Adipocyte (in vitro differentiated cells): ENCODE results near the gene FGF16.
"Not testable (repeated sequence)": the region's sequence is repeated elsewhere in the genome, so short reads cannot be mapped to it uniquely, and the experiment has no call there.

ENCODE experiments used
- DNase-seq: peaks from one replicate; pipeline ENCODE4 v3.0.0-alpha.2; 2015; ENCODE audit warnings: low read depth
- H3K27me3 ChIP-seq: replicated peaks from 2 replicates; pipeline ENCODE4 v1.7.0; 2013; ENCODE audit warnings: mild to moderate bottlenecking, low read length, moderate library complexity; ENCODE audit not compliant: control insufficient read depth, insufficient read depth
- H3K36me3 ChIP-seq: 2 replicates; pipeline ENCODE4 v1.7.0; 2013; ENCODE audit warnings: low read length, mild to moderate bottlenecking, moderate library complexity; ENCODE audit not compliant: control insufficient read depth, insufficient read depth, severe bottlenecking
- H3K4me1 ChIP-seq: 2 replicates; pipeline ENCODE4 v1.7.0; 2013; ENCODE audit warnings: mild to moderate bottlenecking, low read length, moderate library complexity; ENCODE audit not compliant: control insufficient read depth, insufficient read depth
- H3K4me3 ChIP-seq: 2 replicates; pipeline ENCODE4 v1.7.0; 2013; ENCODE audit warnings: mild to moderate bottlenecking, low read length, moderate library complexity
- H3K9ac ChIP-seq: 2 replicates; pipeline ENCODE4 v1.7.0; 2013; ENCODE audit warnings: mild to moderate bottlenecking, low read length, moderate library complexity
- H3K9me3 ChIP-seq: 2 replicates; pipeline ENCODE4 v1.7.0; 2013; ENCODE audit warnings: mild to moderate bottlenecking, low read length, moderate library complexity; ENCODE audit not compliant: control insufficient read depth

Gene FGF16

DNA sequence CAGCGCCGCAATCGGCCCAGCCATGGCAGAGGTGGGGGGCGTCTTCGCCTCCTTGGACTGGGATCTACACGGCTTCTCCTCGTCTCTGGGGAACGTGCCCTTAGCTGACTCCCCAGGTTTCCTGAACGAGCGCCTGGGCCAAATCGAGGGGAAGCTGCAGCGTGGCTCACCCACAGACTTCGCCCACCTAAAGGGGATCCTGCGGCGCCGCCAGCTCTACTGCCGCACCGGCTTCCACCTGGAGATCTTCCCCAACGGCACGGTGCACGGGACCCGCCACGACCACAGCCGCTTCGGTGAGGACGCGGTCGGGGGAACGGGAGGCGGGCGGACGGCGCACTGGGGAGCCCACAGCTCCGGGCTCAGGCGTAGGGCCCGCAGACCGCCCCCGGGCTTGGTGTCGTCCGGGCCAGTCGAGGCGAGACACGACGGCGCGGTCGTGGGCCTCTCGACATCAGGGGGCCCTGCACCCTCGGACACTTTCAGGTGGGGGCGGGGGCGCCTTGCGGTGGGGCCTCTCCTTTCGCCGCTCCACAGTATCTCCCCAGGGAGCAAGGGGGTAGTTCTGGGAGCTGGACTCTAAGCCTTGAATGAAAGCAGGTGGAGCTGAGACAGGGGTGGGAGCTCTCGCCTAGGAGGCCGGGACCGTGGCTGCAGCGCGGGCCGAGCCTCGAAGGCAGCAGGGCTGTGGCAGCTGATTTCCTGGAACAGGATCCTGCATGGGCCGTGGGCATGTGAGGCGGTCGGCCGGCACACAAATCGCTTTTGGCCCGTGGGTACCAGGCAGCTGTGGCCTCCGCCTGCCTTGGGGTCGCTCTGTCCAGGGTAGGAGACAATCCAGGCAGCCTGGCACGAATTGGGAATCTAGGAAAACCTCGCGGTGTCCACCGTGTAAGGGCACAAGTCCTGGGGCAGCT is 722 bp downstream of the FGF16 start:
- Histone ChIP-seq H3K4me1 (peaks cover 2% of the 10 kb centered on the region), H3K27me3 (peaks cover 13% of the 10 kb centered on the region), H3K9ac (no peak overlapping the region), H3K4me3 (peak overlapping the region; percentile 76), H3K36me3 (no peaks in the 10 kb centered on the region), H3K9me3 (no peaks in the 10 kb centered on the region)
- no peak for DNase-seq

GRCh38 chrX:77450415-77450814 is 3.2 kb downstream of the FGF16 start:
- Histone ChIP-seq H3K4me3 (no peak overlapping the region), H3K27me3 (no peaks in the 10 kb centered on the region), H3K9me3 (no peaks in the 10 kb centered on the region), H3K4me1 (no peaks in the 10 kb centered on the region), H3K9ac (no peak overlapping the region), H3K36me3 (no peaks in the 10 kb centered on the region)
- no peak for DNase-seq

DNA sequence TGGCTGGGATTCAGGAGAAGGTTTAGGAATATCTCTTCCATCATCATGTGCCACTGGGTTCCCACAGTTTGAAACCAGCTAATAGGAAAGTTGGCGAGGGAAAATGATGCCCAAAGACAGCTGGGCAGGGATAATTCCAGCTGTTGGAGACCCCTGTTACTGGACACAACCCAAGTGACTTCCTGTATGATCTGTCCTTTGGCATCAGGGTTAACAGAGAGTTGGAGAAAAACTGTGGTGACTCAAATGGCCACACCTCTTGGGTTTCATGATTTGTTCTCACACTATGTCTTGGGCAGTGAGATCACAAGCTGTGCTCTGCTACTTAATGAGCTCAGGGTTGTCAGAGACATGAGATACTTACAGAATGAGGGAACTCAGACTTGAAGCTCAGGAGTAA is 3.8 kb downstream of the FGF16 start:
- H3K9me3 ChIP-seq, result no peaks in the 10 kb centered on the region
- no peaks in the 10 kb centered on the region for H3K4me1 ChIP-seq
- no peak overlapping the region for H3K4me3 ChIP-seq
- H3K9ac ChIP-seq, result no peak overlapping the region
- H3K36me3 ChIP-seq, result no peaks in the 10 kb centered on the region
- DNase-seq, result peak; percentile 7
- peaks cover 3% of the 10 kb centered on the region for H3K27me3 ChIP-seq

DNA sequence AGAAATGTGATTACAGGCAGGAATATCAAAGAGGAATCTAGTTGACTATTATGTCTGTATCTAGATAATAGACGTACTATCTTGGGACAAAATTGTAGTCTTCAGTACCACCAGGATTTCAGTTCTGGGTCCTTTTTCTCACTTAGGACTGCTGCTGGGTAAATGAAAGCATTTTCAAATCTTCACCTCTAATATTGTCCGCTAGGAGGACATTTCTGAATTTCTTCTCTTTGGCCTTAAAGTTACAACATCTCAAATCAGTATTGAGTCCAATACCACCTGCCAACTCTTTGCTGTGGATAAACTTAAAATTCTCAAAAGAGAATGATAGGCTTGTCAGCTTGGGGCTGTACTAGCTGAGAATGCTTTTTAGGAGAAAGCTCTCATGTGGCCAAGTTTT is 6.0 kb downstream of the FGF16 start:
- Histone ChIP-seq H3K4me1 (no peaks in the 10 kb centered on the region), H3K36me3 (no peaks in the 10 kb centered on the region)
- no peak for DNase-seq

DNA sequence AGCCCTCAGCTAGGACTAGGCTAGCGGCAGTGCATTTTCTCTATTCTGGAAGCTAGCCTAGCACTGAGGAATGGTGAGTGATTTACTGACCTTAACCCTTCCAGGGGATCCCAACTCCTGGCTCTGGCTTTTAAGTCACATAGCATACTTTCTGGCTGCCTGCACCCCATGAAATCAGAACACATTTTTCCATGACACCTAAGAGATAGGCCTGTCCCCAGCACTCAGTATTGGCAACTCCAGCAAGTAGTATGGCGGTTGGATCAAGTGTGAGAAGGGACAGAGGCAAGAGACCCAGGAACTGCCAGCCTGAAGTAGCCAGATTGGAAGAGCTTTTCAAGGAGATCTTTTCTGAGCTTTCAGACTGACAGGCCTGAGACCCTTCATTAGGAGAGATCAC is 8.2 kb downstream of the FGF16 start:
- H3K9me3 ChIP-seq, result no peaks in the 10 kb centered on the region
- no peaks in the 10 kb centered on the region for H3K36me3 ChIP-seq
- no peak overlapping the region for H3K4me3 ChIP-seq
- no peaks in the 10 kb centered on the region for H3K4me1 ChIP-seq
- H3K9ac ChIP-seq, result no peak overlapping the region
- H3K27me3 ChIP-seq, result peaks cover 3% of the 10 kb centered on the region
- DNase-seq, result no peak

More for the DNA sequence above, 6.0 kb downstream of the FGF16 start:
- no peak overlapping the region for H3K4me3 ChIP-seq
- H3K9me3 ChIP-seq, result no peaks in the 10 kb centered on the region
- no peak overlapping the region for H3K9ac ChIP-seq
- H3K27me3 ChIP-seq, result peaks cover 3% of the 10 kb centered on the region

GRCh38 chrX:77484045-77484444 is 36.9 kb downstream of the FGF16 start:
- Histone ChIP-seq H3K36me3 (no peaks in the 10 kb centered on the region), H3K4me1 (no peaks in the 10 kb centered on the region), H3K4me3 (no peak overlapping the region), H3K9me3 (peaks cover 45% of the 10 kb centered on the region), H3K9ac (no peak overlapping the region), H3K27me3 (no peaks in the 10 kb centered on the region)
- DNase-seq, result no peak

GRCh38 chrX:77493677-77494553 is 46.7 kb downstream of the FGF16 start:
- DNase-seq, result peak; percentile 9
- no peaks in the 10 kb centered on the region for H3K36me3 ChIP-seq
- no peaks in the 10 kb centered on the region for H3K4me1 ChIP-seq
- H3K9ac ChIP-seq, result no peak overlapping the region
- H3K27me3 ChIP-seq, result peaks cover 13% of the 10 kb centered on the region
- no peaks in the 10 kb centered on the region for H3K9me3 ChIP-seq
- no peak overlapping the region for H3K4me3 ChIP-seq

- H3K4me1 ChIP-seq, H3K9me3 ChIP-seq, H3K9ac ChIP-seq, H3K36me3 ChIP-seq, H3K4me3 ChIP-seq, H3K27me3 ChIP-seq, DNase-seq: not testable (repeated sequence)
Measured at GRCh38 chrX:77500164-77500563, 53.0 kb downstream of the FGF16 start.

GRCh38 chrX:77502951-77503525 is 55.8 kb downstream of the FGF16 start:
- H3K4me1 ChIP-seq, result peaks cover 14% of the 10 kb centered on the region
- no peak for DNase-seq
- H3K4me3 ChIP-seq, result no peak overlapping the region
- H3K9me3 ChIP-seq, result peaks cover 4% of the 10 kb centered on the region
- no peak overlapping the region for H3K9ac ChIP-seq
- H3K36me3 ChIP-seq, result peaks cover 10% of the 10 kb centered on the region
- H3K27me3 ChIP-seq, result no peaks in the 10 kb centered on the region

- H3K36me3 ChIP-seq, result peaks cover 12% of the 10 kb centered on the region
- no peak overlapping the region for H3K9ac ChIP-seq
- no peaks in the 10 kb centered on the region for H3K9me3 ChIP-seq
- no peak overlapping the region for H3K4me3 ChIP-seq
- peaks cover 14% of the 10 kb centered on the region for H3K4me1 ChIP-seq
- DNase-seq, result peak; percentile 46
- no peaks in the 10 kb centered on the region for H3K27me3 ChIP-seq
Measured at GRCh38 chrX:77505227-77505626, 58.0 kb downstream of the FGF16 start.
